D721Med (cell line): ENCODE data around the gene UGT1A6.

Experiments
- DNase-seq: peaks from one replicate; pipeline ENCODE4 v3.0.0; 2011; ENCODE audit warnings: low spot score; ENCODE audit not compliant: insufficient read length
- FAIRE-seq: peaks from 2 replicates; lab custom pipeline; 2011; peaks lifted over from hg19 to GRCh38; lab: Jason Lieb, UNC
- TF ChIP-seq, protein P1 (sequence below): IDR thresholded peaks from 2 replicates; pipeline ENCODE4 v1.5.1; 2012; ENCODE audit warnings: mild to moderate bottlenecking, control low read depth; ENCODE audit not compliant: insufficient read depth; ENCODE audit errors: missing control alignments

Gene UGT1A6

DNA sequence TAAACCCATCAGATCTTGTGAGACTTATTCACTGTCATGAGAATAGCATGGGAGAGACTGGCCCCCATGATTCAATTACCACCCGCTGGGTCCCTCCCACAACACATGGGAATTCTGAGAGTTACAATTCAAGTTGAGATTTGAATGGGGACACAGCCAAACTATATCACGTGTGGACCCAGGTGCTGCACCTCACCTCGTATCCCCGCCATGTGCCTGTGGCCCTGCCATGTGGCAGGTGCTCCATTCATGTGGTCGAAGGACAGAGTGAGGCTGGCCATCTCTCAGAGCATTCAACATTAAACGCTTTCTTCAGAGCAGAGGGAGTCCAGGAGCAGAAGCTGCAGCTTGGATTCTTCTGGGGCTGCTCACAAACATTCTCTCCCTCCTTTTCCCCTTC is 117.7 kb downstream of the UGT1A6 start:
- FAIRE-seq (no peak), DNase-seq (no peak)
- TF ChIP-seq, protein P1, sequence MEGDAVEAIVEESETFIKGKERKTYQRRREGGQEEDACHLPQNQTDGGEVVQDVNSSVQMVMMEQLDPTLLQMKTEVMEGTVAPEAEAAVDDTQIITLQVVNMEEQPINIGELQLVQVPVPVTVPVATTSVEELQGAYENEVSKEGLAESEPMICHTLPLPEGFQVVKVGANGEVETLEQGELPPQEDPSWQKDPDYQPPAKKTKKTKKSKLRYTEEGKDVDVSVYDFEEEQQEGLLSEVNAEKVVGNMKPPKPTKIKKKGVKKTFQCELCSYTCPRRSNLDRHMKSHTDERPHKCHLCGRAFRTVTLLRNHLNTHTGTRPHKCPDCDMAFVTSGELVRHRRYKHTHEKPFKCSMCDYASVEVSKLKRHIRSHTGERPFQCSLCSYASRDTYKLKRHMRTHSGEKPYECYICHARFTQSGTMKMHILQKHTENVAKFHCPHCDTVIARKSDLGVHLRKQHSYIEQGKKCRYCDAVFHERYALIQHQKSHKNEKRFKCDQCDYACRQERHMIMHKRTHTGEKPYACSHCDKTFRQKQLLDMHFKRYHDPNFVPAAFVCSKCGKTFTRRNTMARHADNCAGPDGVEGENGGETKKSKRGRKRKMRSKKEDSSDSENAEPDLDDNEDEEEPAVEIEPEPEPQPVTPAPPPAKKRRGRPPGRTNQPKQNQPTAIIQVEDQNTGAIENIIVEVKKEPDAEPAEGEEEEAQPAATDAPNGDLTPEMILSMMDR = no peak

DNA sequence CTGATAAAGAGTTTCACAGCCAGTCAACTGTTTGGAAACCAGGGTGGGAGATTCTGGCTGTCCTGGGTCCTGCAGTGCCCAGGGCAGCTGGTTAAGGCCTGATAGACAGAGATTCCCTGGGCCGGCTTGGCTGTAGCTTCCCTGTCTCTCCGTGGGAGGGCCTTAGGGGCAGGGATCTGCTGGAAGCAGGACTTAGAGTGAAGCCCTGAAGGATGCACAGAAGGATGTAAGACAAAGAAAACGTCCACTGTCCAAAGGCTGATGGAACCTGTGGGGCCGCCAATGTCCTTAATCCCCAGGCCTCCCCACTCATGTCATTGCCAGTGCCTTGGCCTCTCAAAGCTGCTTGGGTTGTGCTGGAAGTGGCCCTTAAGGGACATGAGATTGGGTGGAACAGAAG is 118.4 kb downstream of the UGT1A6 start:
- DNase-seq = no peak
- TF ChIP-seq, protein P1 = no peak
- FAIRE-seq = no peak

- FAIRE-seq = no peak
- TF ChIP-seq, protein P1 = no peak
- DNase-seq = no peak
Measured at GRCh38 chr2:233811732-233812131, 119.0 kb downstream of the UGT1A6 start.

DNA sequence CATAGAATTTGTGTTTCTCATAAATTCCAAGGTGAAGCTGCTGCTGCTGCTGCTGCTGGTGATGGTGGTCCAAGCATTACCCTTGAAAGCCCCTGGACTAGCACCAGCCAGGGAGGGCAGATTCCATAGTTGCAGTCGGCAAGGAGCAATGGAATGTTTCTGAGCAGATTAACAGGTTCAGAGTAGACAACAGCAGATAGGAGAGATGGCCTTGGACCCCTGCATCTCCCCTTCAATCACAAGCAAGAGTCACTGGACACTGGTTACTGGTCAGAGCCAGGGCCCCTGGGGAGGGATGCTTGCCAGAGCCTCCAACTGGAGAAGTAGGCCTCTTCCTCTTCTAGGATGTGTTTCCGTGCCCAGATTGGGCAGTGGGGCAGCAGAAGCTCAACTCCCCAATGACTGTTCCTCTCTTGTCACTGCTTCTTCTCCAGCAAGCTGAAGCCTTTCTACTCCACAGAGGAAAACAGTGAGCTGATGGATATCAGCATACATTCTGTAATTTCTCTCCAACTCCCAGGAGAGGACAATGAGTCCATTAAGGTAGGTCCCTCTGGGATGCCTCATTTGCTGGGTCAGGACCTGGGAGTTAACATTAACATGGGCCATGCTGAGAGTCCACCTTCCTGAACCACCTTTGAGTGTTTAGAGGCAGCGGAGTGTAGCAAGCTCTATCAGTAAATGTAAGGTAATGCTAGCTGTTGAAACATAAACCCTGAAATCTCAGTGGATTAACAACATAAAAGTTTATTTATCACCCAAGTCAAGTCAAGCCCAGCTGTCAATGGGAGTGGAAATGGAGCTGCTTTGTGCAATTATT is 120.8 kb downstream of the UGT1A6 start:
- FAIRE-seq (no peak), DNase-seq (no peak)
- TF ChIP-seq, protein P1 = no peak

- DNase-seq = no peak
Measured at GRCh38 chr2:233814056-233814835, 121.6 kb downstream of the UGT1A6 start.

DNA sequence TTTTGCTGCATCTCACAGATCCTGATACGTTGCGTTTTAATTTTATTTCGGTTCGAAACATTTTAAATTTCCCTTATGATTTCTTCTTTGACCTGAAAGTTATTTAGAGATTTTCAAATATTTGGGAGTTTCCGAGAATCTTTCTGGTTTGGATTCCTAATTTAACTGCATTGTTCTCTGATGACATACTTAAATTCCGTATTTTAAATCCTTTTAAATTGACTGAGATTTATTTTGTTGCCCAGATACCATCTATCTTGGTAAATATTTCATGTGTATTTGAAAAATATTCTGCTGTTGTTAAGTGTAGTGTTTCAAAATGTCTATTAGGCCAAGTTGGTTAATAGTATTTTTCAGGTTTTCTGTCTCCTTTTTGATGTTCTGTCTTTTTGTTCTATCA is 123.2 kb downstream of the UGT1A6 start:
- no peak for FAIRE-seq
- TF ChIP-seq, protein P1 = no peak
- no peak for DNase-seq

More at GRCh38 chr2:233814056-233814835, 121.6 kb downstream of the UGT1A6 start:
- TF ChIP-seq, protein P1 = no peak
- FAIRE-seq = no peak
